KMS-11 (cell line): Measurements from ENCODE around the gene CHRNA3.
A peak's percentile ranks its signal among the peaks of the same experiment; 100 is the strongest.

Experiments
- H2AFZ ChIP-seq: fragments of 200-600 bp; sonication (generic); 2 replicates; pipeline ENCODE4 v1.6.1; 2016; ENCODE audit warnings: antibody characterized with exemption, mixed run types, low read depth
- H3K27ac ChIP-seq: fragments of 200-600 bp; sonication (generic); 2 replicates; pipeline ENCODE4 v1.6.1; 2016; ENCODE audit warnings: mild to moderate bottlenecking, mixed run types
- H3K27me3 ChIP-seq: fragments of 200-600 bp; sonication (generic); 2 replicates; pipeline ENCODE4 v1.6.1; 2017; ENCODE audit warnings: mild to moderate bottlenecking, low read depth, mixed run types, moderate library complexity; ENCODE audit not compliant: insufficient read depth
- H3K36me3 ChIP-seq: fragments of 200-600 bp; sonication (generic); 2 replicates; pipeline ENCODE4 v1.6.1; 2017; ENCODE audit warnings: mild to moderate bottlenecking, mixed run types; ENCODE audit not compliant: insufficient read depth
- H3K4me1 ChIP-seq: fragments of 200-600 bp; sonication (generic); 2 replicates; pipeline ENCODE4 v1.6.1; 2016; ENCODE audit warnings: mild to moderate bottlenecking, low read depth, mixed run types; ENCODE audit not compliant: poor library complexity, severe bottlenecking
- H3K4me2 ChIP-seq: fragments of 200-600 bp; sonication (generic); 2 replicates; pipeline ENCODE4 v1.7.0; 2016; ENCODE audit warnings: mild to moderate bottlenecking, mixed run types
- H3K4me3 ChIP-seq: fragments of 200-600 bp; sonication (generic); IDR thresholded peaks from 2 replicates; pipeline ENCODE4 v1.6.1; 2017; ENCODE audit warnings: low read depth, low read length, mixed read lengths; ENCODE audit not compliant: insufficient read depth
- H3K79me2 ChIP-seq: fragments of 200-600 bp; sonication (generic); 2 replicates; pipeline ENCODE4 v1.6.1; 2016; ENCODE audit warnings: low read depth, mixed run types; ENCODE audit not compliant: insufficient read depth
- H3K9ac ChIP-seq: fragments of 200-600 bp; sonication (generic); 2 replicates; pipeline ENCODE4 v1.6.1; 2016; ENCODE audit warnings: mild to moderate bottlenecking, mixed run types
- H4K20me1 ChIP-seq: fragments of 200-600 bp; sonication (generic); 2 replicates; pipeline ENCODE4 v1.6.1; 2016; ENCODE audit warnings: mild to moderate bottlenecking, mixed run types; ENCODE audit not compliant: insufficient read depth
- TF ChIP-seq, protein P1 (sequence below): fragments of 200-600 bp; sonication (generic); conservative IDR thresholded peaks from 2 replicates; pipeline ENCODE4 v1.6.1; 2017; ENCODE audit warnings: low read depth, mild to moderate bottlenecking, antibody characterized with exemption, low read length, moderate library complexity, mixed read lengths

The CHRNA3 gene

DNA sequence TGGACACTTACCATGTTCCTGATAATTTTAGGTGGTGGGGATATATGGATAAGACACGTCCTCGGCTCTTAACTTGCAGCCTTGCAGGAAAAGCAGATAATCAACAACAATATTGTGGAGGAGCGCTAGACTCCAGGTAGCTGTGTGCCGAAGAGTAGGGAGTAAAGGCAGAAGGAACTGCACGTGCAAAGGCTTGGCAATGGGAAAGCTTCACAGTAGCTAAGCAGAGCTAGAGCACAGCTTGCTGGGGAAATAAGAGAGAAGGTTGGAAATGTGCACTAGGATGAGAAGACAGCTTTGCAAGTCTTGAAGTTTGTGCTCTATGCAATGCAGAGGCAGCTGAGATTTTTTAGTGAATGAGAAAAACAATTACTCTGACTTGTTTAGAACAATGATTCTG lies 68.2 kb downstream of the CHRNA3 start:
- Histone ChIP-seq H3K36me3 (peaks cover 15% of the 10 kb centered on the region), H3K4me1 (peaks cover 82% of the 10 kb centered on the region), H3K4me2 (peak overlapping the region; percentile 95), H3K79me2 (peaks cover 3% of the 10 kb centered on the region; the same call in 1 of the 2 replicates), H4K20me1 (no peaks in the 10 kb centered on the region), H2AFZ (peak overlapping the region; percentile 17; the same call in 1 of the 2 replicates), H3K9ac (peak overlapping the region; percentile 81; the same call in 1 of the 2 replicates), H3K27me3 (no peaks in the 10 kb centered on the region), H3K27ac (peak overlapping the region; percentile 98), H3K4me3 (no peak overlapping the region)
- TF ChIP-seq, protein P1, sequence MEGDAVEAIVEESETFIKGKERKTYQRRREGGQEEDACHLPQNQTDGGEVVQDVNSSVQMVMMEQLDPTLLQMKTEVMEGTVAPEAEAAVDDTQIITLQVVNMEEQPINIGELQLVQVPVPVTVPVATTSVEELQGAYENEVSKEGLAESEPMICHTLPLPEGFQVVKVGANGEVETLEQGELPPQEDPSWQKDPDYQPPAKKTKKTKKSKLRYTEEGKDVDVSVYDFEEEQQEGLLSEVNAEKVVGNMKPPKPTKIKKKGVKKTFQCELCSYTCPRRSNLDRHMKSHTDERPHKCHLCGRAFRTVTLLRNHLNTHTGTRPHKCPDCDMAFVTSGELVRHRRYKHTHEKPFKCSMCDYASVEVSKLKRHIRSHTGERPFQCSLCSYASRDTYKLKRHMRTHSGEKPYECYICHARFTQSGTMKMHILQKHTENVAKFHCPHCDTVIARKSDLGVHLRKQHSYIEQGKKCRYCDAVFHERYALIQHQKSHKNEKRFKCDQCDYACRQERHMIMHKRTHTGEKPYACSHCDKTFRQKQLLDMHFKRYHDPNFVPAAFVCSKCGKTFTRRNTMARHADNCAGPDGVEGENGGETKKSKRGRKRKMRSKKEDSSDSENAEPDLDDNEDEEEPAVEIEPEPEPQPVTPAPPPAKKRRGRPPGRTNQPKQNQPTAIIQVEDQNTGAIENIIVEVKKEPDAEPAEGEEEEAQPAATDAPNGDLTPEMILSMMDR: no peak

DNA sequence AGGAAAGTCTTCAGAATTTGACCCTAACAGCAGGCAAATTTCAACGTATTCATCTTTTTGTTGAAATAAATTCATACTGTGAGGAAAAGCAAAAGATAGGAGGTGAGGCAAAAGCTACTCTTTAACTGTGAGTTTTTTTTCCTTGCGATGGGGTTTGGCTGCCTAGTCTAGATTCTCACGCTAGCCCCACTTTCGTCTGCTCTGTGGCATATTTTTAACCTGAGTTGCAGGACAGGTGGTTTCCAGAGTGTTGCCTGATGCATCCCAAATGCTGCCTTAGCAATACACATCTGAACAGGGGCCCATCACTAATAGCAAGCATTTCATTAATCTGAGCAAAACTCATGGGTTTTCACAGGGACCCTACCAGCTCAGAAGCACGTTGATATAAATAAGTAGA lies 68.9 kb downstream of the CHRNA3 start:
- Histone ChIP-seq H3K79me2 (peaks cover 10% of the 10 kb centered on the region; the same call in 1 of the 2 replicates), H3K9ac (peak overlapping the region; percentile 81; the same call in 1 of the 2 replicates), H3K4me1 (peaks cover 89% of the 10 kb centered on the region), H3K27ac (peak overlapping the region; percentile 98), H3K36me3 (peaks cover 19% of the 10 kb centered on the region), H3K4me2 (peak overlapping the region; percentile 95), H3K4me3 (no peak overlapping the region), H2AFZ (no peak overlapping the region), H3K27me3 (no peaks in the 10 kb centered on the region), H4K20me1 (no peaks in the 10 kb centered on the region)
- TF ChIP-seq, protein P1: no peak

DNA sequence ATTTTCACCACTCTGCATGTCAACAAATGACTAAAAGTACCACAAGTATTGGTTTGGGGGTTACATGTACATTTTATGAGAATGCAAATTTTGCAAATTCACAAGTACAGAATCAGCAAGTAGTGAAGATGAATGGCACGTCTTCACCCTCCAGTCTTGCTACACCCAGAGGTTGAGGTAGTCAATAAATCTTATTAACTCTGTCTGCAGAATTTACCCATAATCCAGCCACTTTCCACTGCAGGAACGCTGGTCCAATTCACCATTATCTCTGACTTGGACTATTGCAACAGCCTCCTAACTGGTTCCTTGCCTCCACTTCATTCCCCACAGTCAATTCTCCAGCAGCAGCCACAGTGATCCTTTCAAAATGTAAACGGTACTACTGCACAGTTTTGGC lies 70.0 kb downstream of the CHRNA3 start:
- Histone ChIP-seq H3K27me3 (no peaks in the 10 kb centered on the region), H3K79me2 (peaks cover 15% of the 10 kb centered on the region; the same call in 1 of the 2 replicates), H3K4me1 (peaks cover 100% of the 10 kb centered on the region), H3K4me2 (peak overlapping the region; percentile 95), H3K4me3 (no peak overlapping the region), H3K36me3 (peaks cover 23% of the 10 kb centered on the region), H3K27ac (peak overlapping the region; percentile 98), H2AFZ (no peak overlapping the region), H4K20me1 (no peaks in the 10 kb centered on the region), H3K9ac (peak overlapping the region; percentile 81)
- TF ChIP-seq, protein P1: 0 out of 2 replicates have a peak, but pooled peaks have one; percentile 8

DNA sequence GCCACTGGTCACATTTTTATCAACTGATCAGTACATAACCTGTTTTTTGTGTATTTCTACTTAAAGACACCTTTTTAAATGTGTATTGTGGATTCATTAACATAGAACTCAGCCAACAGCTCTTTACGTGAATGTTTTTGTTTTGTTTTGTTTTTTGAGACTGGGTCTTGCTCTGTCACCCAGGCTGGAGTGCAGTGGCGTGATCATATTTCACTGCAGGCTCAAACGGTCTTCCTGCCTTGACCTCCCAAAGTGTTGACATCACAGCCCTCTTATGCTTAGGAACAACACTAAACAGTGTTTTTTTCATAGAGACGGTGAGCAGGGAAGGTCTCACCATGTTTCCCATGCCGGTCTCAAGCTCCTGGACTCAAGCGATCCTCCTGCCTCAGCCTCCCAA lies 70.6 kb downstream of the CHRNA3 start:
- no peaks in the 10 kb centered on the region for H3K27me3 ChIP-seq
- H3K79me2 ChIP-seq: peaks cover 22% of the 10 kb centered on the region; the same call in 1 of the 2 replicates
- TF ChIP-seq, protein P1: no peak
- no peaks in the 10 kb centered on the region for H4K20me1 ChIP-seq
- H3K4me3 ChIP-seq: no peak overlapping the region
- peaks cover 27% of the 10 kb centered on the region for H3K36me3 ChIP-seq
- no peak overlapping the region for H2AFZ ChIP-seq
- H3K27ac ChIP-seq: peak overlapping the region; percentile 98
- H3K9ac ChIP-seq: peak overlapping the region; percentile 81
- peaks cover 100% of the 10 kb centered on the region for H3K4me1 ChIP-seq
- H3K4me2 ChIP-seq: peak overlapping the region; percentile 95
